ENCODE measurements around the gene TMEM161B. TPM values are rescaled to one million over a fixed set of nuclear protein-coding genes. Genes with fewer than 3 reads are reported as not detected.

TMEM161B gene
- total and polyA plus RNA-seq, 8 donors, result 2.5 to 10.9 (median 6.9) TPM

DNA sequence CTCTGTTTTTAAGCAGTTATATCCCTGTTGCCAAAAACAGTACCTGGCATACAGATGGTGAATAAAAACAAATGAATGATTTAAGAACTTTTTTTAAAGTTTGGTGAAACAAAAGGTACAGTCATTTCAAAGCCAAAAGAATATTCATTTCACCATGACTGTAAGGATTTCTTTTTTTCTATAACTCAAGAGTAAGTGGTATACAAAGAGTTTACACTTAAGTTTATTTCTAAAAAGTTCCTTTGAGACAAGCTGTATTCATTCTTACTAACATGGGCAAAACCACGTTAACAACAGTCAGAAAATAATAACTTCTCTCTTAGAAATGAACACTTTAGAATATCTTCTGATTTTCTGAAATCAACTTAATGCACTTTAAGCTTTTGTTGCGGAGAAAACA, 5.3 kb downstream of the TMEM161B start:
- intact Hi-C loops (cut with DNase I), result no loop called here
- Histone ChIP-seq H3K27me3 (no peaks in the 10 kb centered on the region), H3K27ac (no peak overlapping the region), H3K36me3 (no peaks in the 10 kb centered on the region), H3K4me1 (peaks cover 4 to 13% (median 12%) of the 10 kb centered on the region in 3 donors), H3K9me3 (no peaks in the 10 kb centered on the region), H3K4me3 (no peak overlapping the region)
- no peak for ATAC-seq
- no peak for DNase-seq
- TF ChIP-seq, protein P1, sequence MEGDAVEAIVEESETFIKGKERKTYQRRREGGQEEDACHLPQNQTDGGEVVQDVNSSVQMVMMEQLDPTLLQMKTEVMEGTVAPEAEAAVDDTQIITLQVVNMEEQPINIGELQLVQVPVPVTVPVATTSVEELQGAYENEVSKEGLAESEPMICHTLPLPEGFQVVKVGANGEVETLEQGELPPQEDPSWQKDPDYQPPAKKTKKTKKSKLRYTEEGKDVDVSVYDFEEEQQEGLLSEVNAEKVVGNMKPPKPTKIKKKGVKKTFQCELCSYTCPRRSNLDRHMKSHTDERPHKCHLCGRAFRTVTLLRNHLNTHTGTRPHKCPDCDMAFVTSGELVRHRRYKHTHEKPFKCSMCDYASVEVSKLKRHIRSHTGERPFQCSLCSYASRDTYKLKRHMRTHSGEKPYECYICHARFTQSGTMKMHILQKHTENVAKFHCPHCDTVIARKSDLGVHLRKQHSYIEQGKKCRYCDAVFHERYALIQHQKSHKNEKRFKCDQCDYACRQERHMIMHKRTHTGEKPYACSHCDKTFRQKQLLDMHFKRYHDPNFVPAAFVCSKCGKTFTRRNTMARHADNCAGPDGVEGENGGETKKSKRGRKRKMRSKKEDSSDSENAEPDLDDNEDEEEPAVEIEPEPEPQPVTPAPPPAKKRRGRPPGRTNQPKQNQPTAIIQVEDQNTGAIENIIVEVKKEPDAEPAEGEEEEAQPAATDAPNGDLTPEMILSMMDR (IDR thresholded peaks at IDR 0.05), result no peak
- 78 to 87% methylated on average over 2 of the region's 2 CpGs for WGBS, 2 donors
- peak; percentile 20 for FAIRE-seq

DNA sequence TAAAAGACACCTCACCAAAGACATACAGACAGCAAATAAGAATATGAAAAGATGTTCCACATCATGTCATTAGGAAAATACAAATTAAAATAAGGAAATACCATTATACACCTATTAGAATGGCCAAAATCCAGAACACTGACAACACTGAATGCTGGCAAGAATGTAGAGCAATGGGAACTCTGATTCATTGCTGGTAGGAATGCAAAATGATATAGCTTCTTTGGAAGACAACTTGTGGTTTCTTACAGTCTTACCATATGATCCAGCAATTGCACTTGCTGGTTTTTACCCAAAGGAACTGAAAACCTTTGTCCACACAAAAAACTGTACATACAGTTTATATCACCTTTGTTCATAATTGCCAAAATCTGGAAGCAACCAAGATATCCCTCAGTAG, 6.5 kb downstream of the TMEM161B start:
- Histone ChIP-seq H3K27me3 (no peaks in the 10 kb centered on the region), H3K36me3 (no peaks in the 10 kb centered on the region), H3K4me3 (no peak overlapping the region), H3K27ac (no peak overlapping the region), H3K9me3 (no peaks in the 10 kb centered on the region), H3K4me1 (peaks cover 4 to 9% (median 4%) of the 10 kb centered on the region in 3 donors)
- ATAC-seq (no peak), DNase-seq (no peak), FAIRE-seq (no peak)
- TF ChIP-seq, protein P1 (IDR thresholded peaks at IDR 0.05), result no peak
- intact Hi-C loops (cut with DNase I), result no loop called here

DNA sequence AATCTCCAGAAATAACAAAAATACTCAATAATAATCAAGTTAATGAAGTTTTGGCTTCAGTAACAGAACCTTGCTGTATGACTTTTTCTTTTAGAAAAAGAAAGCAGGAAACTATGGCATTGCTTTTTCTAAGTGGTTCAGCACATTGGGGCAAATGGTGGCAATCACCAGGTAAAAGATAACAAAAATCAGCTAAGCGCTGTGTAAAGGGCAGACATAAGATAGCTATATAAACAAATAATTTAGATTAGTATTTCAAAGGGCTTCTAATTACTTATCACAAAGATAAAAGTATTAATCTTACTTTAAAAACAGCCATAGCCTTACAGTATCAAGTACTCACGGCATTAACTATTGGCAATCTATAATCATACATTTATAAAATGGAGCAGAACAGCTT, 10.0 kb downstream of the TMEM161B start:
- H3K36me3 ChIP-seq, result no peaks in the 10 kb centered on the region
- no peaks in the 10 kb centered on the region for H3K27me3 ChIP-seq
- FAIRE-seq, result no peak
- intact Hi-C loops (cut with DNase I), result no loop called here
- peaks cover 4% of the 10 kb centered on the region in 3 donors for H3K4me1 ChIP-seq
- no peak for DNase-seq
- 41 to 50% methylated on average over 2 of the region's 2 CpGs for WGBS, 2 donors
- no peak overlapping the region for H3K4me3 ChIP-seq
- H3K27ac ChIP-seq, result no peak overlapping the region
- no peaks in the 10 kb centered on the region for H3K9me3 ChIP-seq
- TF ChIP-seq, protein P1 (IDR thresholded peaks at IDR 0.05), result no peak
- ATAC-seq, result no peak

DNA sequence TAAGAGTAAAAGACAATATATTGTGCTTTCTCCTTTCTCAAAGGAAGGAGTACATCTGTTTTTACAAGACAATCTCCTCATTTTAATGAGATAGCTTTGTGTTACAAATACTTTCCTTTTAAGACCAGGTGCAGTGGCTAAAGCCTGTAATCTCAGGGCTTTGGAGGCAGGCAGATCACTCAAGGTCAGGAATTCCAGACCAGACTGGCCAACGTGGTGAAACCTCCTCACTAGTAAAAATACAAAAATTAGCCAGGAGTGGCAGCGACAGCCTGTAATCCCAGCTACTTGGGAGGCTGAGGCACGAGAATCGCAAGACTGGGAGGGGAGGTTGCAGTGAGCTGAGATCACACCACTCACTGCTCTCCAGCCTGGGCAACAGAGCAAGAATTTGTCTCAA, 11.8 kb downstream of the TMEM161B start:
- intact Hi-C loops (cut with DNase I), result no loop called here
- H3K9me3 ChIP-seq, result no peaks in the 10 kb centered on the region
- H3K27ac ChIP-seq, result no peak overlapping the region
- ATAC-seq, result peak in 1 of 4 donors; percentile 37
- peaks cover 4% of the 10 kb centered on the region in 3 donors for H3K4me1 ChIP-seq
- no peak overlapping the region for H3K4me3 ChIP-seq
- H3K27me3 ChIP-seq, result no peaks in the 10 kb centered on the region
- WGBS, 2 donors, result 70 to 73% methylated on average over 4 of the region's 4 CpGs
- no peak for FAIRE-seq
- H3K36me3 ChIP-seq, result no peaks in the 10 kb centered on the region
- DNase-seq, result no peak
- TF ChIP-seq, protein P1 (IDR thresholded peaks at IDR 0.05), result no peak

DNA sequence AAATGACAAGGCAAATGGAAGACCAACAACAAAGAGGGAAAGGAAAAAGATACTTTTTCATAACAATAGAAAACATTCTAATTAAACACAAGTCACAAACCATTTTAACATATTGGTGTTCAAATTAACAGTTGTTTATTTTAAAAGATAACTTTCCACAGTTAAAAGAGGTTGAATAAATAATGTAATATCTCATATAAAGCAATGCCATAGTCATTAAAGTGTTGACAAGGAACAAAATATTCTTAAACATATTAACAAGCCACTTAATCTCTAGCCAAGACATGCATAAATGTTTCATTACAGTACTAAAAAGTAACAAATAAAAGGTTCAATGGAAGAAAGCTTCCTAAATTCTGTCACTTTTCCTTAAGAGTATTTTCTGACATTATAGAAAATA, 12.6 kb downstream of the TMEM161B start:
- intact Hi-C loops (cut with DNase I), result no loop called here
- Histone ChIP-seq H3K9me3 (no peaks in the 10 kb centered on the region), H3K36me3 (no peaks in the 10 kb centered on the region), H3K27me3 (no peaks in the 10 kb centered on the region), H3K4me1 (peaks cover 4% of the 10 kb centered on the region in 3 donors), H3K4me3 (no peak overlapping the region), H3K27ac (no peak overlapping the region)
- TF ChIP-seq, protein P1 (IDR thresholded peaks at IDR 0.05), result no peak
- ATAC-seq (no peak), DNase-seq (no peak), FAIRE-seq (peak; percentile 43)

Measured in pancreas (tissue), 10 donors.